ENCODE results near the gene FANCC. TPM values are rescaled to one million over a fixed set of nuclear protein-coding genes. Genes with fewer than 3 reads are reported as not detected.
"Not testable (repeated sequence)": the region's sequence is repeated elsewhere in the genome, so short reads cannot be mapped to it uniquely, and the experiment has no call there.

FANCC gene
- polyA plus RNA-seq, 4 donors: 21.5 to 27.0 (median 24.3) TPM

DNA sequence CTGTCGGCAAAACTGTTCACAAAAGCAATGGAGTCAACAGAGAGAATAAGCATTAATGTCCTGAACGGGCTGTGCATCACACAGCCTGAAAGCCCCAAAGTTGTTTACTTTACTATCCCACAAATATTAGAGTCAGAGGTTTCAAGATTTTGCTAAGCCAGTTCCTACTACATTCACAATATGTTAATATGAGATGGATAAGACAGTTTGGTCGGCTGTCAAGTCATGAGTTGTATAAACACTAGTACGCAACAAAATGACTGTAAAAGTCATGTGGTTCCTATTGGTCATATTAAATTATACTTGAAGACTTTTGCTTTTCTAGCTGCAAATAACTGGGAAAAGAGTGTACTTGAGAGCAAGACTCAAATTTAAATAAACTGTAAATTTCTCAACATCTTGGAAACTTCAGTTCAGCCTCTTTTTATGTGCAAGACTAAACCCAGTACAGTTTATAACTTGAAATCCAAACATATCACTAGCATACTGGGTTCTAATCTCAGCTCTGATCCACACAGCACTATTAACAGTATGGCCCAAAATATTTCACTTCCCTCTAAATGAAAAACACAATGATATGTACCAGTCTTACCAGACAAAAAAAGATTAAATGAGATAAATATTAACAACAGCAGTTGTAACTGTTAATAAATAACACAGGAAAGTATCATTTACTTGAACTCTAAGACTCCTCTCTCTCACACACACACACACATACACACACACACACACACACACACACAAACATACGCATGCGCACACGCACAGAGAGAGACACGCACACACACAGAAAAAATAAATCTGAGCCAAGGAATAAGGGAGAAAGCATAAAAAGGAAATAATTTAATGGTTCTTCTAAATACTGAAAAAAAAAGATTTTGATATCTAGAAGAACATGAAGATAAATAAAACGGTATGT is 33.1 kb downstream of the FANCC start:
- no peak for DNase-seq (ENCODE audit: low read depth in 4 of 4, low spot score in 3 of 4)

DNA sequence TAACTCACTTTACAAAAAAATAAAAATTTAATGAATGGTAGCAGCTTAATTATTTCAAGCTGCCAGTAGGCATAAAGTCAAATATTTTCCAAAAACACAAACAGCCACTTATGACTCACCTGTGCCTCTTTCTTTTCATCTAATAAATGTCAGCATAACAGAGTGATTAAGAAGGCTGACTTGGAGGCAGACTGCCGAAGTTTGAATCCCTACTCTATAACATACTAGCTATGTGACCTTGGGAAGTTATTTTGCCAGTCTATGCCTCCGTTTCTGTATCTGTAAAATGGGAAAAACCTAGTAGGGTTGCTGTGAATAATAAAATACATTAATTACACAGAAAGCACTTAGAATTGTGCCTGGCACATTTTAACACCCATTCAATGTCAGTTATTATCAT is 33.8 kb downstream of the FANCC start:
- no peak for DNase-seq (ENCODE audit: low read depth in 4 of 4, low spot score in 3 of 4)

DNA sequence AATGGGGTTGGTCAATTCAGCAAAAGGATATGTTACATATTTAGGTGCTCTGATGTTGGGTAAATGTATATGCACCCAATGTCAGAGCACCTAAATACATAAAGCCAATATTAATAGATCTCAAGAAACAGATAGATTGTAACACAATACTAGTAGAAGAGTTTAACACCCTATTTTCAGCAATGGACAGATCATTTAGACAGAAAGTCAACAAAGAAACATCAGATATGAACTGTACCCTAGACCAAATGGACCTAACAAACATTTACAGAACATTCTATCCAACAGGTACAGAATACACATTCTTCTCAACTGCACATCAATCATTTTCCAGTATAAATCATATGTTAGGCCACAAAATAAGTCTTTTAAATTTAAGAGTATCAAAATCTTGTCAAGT is 35.2 kb downstream of the FANCC start:
- DNase-seq (ENCODE audit: low read depth in 4 of 4, low spot score in 3 of 4): no peak

DNA sequence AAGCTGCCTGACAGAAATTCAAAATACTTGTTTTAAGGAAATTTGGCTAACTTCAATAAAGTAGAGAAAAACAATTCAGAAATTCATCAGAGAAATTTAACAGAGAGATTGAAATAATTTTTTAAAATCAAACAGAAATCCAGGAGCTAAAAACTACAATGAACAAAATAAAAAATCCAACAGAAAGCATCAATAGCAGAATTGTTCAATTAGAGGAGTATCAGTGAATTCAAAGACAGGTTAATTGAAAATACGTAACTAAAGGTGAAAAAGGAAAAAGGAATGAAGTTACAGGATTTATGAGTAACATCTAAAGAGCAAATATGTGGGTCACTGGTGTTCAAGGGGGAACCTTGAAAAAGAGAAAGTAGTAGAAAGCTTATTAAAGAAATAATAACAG is 36.8 kb downstream of the FANCC start:
- DNase-seq (ENCODE audit: low read depth in 4 of 4, low spot score in 3 of 4): no peak

DNA sequence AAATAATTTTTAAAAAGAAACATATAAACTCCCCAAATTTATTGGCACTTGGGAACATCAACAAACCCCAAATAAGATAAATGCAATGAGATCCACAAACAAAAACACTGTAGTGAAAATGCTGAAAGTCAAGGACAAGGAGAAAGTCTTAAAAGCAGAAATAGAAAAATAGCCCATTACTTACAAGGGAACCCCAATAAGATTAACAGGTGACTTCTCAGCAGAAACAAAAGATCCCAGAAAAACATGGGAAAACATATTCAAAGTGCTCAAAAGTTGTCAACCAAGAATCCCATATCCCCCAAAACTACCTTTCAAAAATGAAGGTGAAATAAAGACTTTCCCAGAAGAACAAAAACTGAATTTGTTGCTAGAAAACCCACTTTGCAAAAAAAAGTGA is 40.0 kb downstream of the FANCC start:
- DNase-seq (ENCODE audit: low read depth in 4 of 4, low spot score in 3 of 4): no peak

DNA sequence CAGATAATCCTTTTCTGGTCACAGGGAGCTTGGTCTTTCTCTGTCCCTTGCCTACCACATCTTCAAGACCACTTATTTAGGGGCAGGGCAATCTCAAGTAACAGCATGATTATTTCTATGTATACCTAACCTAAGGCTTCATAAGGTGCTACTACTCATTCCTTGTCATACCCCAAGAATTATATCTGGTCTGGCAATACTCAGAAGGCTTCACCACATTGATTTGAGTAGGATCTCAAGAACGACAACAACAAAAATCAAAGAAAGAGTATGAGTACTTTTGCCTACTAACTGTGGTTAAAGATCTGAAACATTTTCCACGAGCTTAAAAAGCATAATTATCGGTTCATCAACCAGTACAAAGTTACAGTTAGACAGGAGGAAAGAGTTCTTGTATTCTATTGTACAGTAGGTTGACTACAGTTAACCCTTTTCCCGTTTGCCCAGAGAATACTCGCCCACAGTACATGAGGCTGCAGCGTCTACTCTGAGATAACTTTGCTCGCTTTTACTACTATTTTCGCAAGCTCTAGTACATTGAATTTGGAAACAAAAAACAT is 41.0 kb downstream of the FANCC start:
- no peak for DNase-seq (ENCODE audit: low read depth in 4 of 4, low spot score in 3 of 4)

DNA sequence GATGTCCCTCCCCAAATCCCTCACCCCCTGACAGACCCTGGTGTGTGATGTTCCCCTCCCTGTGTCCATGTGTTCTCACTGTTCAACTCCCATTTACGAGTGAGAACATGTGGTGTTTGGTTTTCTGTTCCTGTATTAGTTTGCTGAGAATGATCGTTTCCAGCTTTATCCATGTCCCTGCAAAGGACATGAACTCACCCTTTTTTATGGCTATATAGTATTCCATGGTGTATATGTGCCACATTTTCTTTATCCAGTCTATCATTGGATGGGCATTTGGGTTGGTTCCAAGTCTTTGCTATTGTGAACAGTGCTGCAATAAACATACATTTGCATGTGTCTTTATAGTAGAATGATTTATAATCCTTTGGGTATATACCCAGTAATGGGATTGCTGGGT is 43.3 kb downstream of the FANCC start:
- DNase-seq (ENCODE audit: low read depth in 4 of 4, low spot score in 3 of 4): not testable (repeated sequence)

DNA sequence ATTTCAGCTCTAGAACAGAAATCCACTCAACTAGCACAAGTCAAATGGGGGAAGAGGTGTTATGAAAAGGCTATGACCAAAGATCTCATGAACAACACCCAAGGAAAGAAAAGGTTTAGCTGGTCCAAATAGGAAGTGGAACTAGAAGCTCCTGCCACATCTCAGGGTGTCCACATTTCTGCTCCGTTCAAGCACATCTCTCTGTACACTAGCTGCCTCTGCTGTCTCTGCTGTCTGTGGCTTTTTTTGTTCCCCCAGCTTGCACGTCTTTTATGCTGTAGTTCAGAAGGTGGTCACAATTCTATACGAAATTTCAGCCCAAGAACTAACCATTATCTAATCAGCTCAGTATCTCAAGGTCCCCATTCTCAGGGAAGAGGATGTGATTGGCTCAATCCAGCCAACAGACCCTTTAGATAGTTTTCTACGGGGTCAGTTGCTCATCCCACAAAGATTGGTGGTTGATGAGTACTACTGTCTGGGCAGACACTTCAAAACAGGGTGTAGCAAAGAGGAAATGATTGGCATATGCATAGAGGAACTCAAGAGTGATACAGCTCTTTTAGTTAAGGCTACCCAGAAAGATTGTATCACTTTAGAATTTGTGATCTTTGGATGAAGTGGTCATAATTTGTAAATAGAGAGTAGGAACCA is 44.0 kb downstream of the FANCC start:
- no peak for DNase-seq (ENCODE audit: low read depth in 4 of 4, low spot score in 3 of 4)

DNA sequence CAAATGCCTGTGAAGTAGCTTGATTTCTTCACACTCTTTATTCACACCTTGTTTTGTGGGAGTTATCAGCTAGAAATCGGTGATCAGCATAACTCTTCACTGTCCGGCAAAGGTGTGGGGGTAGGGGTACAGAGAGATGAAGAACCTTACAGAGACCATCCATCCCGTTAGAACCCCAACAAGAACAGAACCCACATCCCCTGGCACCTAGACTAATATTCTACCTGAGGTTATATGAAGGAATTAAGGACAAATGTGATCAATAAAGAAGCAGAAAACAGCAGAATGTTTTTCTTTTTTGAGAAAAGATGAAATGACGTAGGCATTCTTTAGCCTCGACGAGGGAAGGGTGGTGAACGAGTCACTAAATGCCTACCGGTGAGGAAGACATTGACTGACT is 44.7 kb downstream of the FANCC start:
- DNase-seq (ENCODE audit: low read depth in 4 of 4, low spot score in 3 of 4): no peak

DNA sequence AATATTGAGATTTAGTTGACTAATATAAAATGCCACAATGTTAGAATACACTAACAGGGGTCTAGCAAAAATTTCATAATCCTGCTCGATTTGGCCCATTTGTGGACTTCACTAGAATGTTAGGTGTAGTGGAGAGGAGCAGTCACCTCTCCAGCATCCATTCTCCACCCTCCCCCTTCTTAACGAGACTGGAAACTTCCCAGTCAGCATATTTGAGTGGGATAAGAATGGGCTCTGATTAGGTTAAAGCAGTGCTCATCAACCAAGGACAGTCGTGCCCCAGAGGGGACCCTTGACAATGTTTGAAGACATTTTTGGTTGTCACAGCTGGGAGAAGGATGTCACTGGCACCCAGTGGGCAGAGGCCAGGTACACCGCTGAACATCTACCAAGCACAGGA is 46.7 kb downstream of the FANCC start:
- no peak for DNase-seq (ENCODE audit: low read depth in 4 of 4, low spot score in 3 of 4)

DNA sequence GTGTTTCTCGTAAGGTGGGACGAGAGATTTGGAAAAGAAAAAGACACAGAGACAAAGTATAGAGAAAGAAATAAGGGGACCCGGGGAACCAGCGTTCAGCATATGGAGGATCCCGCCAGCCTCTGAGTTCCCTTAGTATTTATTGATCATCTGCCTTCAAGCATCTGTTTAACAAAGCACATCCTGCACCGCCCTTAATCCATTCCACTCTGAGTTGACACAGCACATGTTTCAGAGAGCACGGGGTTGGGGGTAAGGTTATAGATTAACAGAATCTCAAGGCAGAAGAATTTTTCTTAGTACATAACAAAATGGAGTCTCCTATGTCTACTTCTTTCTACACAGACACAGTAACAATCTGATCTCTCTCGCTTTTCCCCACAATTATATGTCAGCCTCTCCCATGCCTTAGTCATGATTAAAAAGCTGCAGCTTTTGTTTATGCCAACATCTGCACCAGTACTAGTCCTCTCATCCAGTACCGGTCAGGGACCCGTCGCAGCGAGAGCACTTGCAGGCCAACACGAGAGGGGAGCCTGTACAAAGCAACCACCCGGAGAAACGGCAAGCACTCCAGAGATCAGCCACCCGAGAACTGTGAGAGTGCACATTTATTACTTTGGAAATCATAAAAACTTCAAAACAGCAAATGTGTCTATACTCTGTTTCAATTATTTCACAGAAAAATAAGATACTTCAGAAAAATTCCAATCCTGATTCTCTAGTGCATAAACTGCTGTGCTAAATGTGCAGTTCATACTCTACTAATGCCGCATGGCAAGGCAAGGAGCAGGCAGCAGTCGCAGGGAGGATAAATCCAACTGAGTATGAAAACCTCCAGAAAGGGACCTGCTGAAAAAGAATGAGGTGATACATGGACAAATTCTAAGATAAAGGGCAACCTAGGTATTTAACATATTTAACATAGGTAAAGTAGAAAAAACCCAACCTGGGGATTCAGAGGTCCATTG is 47.4 kb downstream of the FANCC start:
- not testable (repeated sequence) for DNase-seq (ENCODE audit: low read depth in 4 of 4, low spot score in 3 of 4)

DNA sequence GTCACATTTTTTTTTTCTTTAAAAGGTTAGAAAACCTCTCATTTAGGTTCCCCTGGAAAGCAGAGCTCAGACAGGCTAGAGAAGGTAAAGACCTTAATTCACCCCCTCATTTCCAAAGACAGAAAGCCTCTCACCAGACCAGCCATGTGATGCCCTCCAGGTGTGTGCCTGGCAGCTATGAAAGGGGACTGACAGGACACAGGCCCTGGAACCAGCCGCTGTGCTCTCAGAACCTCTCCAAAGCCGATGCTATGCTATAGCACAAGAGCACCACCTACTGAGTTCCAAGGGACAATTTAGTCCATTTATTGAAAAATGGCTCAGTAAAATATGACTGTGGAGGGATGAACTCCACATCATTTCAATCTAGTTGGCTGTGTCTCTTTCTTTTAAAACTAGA is 48.8 kb downstream of the FANCC start:
- DNase-seq (ENCODE audit: low read depth in 4 of 4, low spot score in 3 of 4): no peak

DNA sequence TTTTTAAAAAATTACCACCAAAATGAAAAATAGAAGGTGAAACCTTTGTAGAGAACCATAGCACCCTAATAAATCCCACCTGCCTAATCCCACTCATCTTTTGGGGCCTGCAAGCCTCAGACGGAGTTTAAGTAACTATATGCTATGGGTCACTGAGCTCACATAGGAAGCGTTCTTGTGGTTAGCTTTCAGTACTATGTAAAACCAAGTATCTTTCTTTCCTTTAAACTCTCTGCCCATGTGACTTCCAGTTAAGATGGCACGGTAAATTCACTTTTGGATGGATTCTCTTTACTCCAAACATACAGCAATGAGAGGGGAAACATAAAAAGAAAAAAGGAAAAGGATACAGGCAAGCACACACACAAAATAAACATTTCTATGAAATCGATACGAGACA is 50.9 kb downstream of the FANCC start:
- no peak for DNase-seq (ENCODE audit: low read depth in 4 of 4, low spot score in 3 of 4)

DNA sequence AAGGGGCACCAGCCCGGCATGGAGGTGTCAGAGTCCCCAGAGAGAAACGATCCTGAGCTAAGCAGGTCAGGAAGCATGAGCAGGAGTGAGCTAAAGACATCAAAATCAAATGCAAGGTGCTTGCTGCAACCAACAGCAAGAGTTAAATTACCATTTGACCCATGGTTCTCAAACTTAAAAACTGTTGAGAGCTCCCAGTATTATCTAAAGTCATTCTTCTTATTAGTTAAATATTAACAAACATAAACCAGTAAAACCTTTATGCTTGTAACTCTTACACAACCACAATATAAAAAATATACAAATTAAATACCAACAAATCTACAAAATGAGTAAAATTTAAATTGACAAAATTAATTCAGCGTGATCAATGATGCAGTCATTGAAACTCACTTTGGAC is 51.5 kb downstream of the FANCC start:
- DNase-seq (ENCODE audit: low read depth in 4 of 4, low spot score in 3 of 4): no peak

DNA sequence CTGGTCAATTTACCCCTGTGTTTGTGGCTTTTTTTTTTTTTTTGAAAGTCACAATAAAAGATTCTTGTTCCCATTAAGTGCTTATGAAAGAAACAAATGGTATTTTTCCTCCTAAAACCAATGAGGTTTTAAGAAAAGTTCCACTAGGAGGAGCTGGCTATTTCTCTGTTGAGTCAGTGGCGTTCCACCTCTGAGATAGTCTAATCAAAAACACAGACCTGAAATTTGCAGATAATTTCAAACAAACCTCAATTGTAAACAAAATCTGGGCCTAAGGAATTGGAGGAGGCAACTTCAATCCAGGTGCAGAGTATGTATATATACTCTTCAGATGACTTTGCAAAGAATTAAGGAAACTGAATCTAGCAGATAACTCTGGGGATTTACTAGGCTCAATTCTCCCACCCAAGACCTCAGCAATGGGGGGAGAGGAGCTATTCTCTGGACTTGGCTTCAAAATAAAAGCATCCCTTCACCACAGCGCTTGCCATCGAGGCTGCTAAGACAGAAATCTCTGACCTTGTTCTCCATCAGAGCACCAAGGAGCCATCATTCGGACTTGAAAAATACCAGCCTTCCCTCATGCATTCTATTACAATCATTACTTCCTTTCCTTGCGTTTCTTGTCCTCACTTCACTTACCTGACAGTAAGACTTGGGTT is 52.4 kb downstream of the FANCC start:
- no peak for DNase-seq (ENCODE audit: low read depth in 4 of 4, low spot score in 3 of 4)

DNA sequence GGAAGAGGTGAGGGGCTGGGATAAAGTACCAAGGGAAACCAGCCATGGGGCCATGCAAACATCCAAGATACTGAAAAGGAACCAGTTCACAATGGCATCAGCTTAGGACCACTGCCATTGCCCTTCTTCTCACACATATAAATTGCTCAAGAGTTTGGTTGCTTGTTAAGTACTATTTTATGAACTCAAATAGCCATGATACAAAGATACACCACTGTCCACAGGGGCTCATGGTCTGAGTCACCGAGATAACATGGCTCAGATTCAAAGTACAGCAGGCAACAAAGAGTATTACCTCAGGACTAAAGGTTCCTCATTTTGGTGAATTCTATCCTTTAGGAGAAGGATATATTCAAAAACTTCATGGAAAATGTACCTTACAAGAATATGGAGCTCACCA is 55.6 kb downstream of the FANCC start:
- no peak for DNase-seq (ENCODE audit: low read depth in 4 of 4, low spot score in 3 of 4)

DNA sequence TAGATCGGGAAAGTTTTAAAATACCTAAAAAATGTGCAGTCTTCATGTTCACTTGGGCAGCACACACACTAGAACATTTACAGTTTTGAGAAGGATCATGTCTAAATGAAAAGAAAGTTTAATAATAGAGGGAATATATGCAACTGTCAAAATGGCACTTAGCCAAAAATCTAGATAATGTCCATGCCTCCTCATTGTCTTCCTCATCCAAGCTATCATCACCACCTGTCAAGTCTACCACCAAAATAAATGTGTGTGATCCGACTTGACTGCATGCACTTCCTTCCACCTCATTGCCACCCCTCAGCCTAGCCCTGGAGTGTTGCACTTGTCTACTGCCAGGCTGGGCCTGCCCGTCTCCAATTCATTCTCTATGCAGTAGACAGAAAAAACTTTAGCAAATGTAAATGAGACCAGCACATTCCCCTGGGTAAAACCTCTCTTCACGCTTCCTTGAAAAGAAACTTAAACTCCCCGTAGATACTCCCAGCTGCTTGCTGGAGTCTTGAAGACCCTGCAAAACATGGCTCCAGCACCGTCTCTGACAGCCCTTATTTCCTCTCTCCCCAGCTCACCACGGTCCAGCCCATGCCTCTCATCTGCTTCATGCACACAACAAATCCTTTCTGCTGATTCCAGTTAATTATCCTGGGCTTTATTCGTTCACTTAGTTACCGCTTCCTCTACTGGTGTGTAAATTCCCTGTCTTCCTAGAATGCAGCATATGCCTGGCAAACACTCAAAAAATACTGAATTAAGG is 66.9 kb downstream of the FANCC start:
- DNase-seq (ENCODE audit: low read depth in 4 of 4, low spot score in 3 of 4): no peak

DNA sequence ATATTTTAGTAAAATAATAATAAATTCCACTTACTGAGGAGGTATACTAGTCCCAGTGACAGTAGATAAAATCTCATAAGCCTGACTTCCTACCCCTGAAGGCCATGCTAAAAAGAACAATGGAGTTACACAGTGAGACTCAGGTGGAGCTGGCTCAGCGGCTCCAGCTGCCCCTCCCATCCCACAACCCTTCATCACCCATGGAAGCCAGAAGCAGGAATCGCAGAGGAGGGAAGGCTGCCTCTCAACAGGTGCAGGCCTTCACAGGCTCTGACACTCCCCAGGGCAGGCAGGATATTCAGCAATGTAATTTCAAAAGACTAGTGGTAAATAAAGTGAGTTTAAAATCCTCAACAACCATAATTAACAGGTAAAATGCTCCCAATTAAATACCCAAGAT is 67.5 kb downstream of the FANCC start:
- DNase-seq (ENCODE audit: low read depth in 4 of 4, low spot score in 3 of 4): no peak

DNA sequence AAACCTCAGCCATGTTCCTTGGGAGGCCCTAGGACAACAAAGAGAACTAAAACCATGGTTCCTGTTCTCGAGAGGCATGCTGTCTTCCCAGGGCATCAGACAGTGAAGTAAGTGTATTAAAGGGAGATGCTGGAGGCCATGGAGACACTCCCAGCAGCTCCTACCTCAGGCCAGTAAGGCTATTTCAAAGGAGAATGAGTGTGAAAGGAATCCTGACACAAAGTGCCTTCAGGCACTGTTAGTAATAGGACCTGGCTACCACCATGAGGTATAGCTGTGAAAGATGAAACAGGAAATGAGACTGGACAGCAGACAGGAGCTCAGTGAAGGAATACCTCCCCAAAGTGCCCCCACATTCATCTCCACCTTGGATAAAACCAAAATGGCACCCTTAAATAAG is 71.0 kb downstream of the FANCC start:
- DNase-seq (ENCODE audit: low read depth in 4 of 4, low spot score in 3 of 4): no peak
